GM10266 (cell line): ENCODE results near the gene APP.

Experiments
- DNase-seq: peaks from one replicate; pipeline ENCODE4 v3.0.0; 2012; ENCODE audit errors: extremely low spot score
- CTCF ChIP-seq: IDR thresholded peaks from 2 replicates; pipeline ENCODE4 v1.5.1; 2012; ENCODE audit warnings: mild to moderate bottlenecking, low read depth; ENCODE audit not compliant: control insufficient read depth, insufficient read depth; ENCODE audit errors: missing control alignments

APP gene

GRCh38 chr21:26100573-26100972, 70.0 kb downstream of the APP start:
- DNase-seq, result no peak
- no peak for TF ChIP-seq CTCF

DNA sequence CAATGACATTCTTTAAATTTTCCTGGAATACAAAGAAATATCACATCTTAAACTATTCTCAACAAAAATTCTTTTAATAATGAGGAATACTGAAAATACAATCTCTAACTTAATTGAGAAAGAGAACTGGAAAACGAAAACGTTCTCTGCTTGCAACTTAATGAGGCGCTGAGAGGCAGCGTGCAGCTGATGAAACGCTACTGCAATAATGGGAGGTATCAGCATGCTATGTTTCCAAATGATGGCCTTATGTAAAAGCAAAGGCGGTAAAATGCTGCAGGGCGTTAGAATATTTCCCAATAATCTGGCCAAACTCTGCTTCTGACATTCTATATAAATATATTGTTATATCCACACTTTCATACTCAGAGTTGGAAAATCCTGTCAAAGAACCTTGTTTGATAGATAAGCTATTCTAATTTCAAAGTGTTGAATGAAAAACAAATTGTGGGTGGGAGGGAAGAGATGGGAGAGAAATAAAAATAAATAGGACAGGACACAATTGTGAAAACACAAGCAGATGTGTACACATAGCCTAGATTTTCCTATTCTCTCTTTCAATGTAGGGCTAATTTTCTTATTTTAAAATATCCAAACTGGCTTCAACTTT, 70.9 kb downstream of the APP start:
- no peak for DNase-seq
- TF ChIP-seq CTCF, result no peak

- no peak for DNase-seq
- no peak for TF ChIP-seq CTCF
These were observed 71.7 kb downstream of the APP start for GRCh38 chr21:26098772-26099397.

DNA sequence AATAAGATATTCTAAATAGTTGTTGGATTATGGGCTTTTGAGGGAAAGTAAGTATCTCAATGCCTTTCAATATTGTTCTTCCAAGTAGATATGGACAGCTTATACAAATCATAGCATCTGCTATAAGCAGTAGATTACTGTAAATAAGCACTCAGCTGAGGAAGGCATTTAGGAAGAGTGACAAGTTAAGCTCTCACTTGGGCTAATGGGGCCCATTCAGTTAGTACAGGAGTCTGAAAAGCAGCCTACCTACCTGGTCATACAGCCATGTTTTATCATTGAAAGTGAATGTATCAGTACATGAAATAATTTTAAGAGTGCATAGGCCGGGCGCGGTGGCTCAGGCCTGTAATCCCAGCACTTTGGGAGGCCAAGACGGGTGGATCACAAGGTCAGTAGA, 73.1 kb downstream of the APP start:
- no peak for TF ChIP-seq CTCF

DNA sequence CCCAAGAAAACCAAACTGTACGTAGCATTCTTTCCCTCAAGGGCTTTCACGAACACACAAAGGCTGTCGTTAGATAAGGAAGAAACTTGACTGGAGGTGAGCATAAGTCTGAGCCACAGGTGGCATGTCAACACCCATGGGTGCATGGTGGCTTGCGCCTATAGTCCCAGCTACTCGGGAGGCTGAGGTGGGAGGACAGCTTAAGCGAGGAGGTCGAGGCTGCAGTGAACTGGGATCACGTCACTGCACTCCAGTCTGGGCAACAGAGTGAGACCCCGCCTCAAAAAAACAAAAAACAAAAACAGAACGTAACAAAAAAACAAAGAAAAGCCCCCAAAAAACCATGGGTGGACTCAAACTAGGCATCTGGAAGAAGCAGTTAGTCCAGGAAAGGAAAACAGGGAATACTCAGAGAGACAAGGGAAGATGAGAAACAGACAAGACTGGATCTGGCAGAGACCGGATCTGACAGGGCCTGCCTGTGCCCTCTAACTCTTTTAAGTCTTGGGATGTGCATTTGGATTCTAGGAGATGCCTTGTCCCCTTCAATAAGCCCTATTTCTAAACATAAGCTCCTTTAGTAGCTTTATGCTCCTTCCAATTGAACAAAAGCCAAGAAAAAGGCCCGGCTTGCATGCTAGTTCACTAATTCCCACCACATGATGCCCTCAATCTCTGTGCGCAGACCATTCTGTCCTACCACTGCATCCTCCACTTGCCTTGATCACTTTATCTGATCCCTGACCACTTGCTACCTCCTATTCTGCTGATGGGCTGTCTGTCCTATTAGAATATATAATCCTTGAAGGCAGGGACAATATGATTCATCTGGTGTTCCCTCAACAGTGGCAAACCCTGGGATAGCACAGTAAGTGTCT, 73.8 kb downstream of the APP start:
- no peak for TF ChIP-seq CTCF
- no peak for DNase-seq

More for the DNA sequence above, 73.1 kb downstream of the APP start:
- DNase-seq, result no peak

GRCh38 chr21:26095131-26095530, 75.4 kb downstream of the APP start:
- DNase-seq, result no peak
- no peak for TF ChIP-seq CTCF

DNA sequence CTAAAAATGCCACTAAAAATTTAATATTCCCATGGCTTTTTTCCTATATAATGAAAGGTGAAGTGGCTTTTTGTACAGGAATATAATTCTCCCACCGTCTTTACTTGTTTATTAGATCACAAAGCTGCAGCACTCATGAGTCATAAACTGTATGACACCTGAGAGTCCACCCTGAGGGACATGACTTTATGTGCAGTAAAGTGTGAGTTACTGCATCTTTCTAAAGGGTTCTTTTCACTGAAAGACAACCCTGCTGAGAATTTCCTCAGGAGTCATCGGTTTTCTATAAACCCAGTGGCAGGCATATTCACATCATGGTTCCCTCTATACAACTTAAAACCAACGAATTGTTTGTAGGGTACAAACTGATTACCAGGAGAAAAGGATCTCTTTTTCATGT, 77.4 kb downstream of the APP start:
- no peak for DNase-seq

More for the DNA sequence above, 77.4 kb downstream of the APP start:
- TF ChIP-seq CTCF, result no peak
